Lower lobe of right lung (tissue), 2 donors: ENCODE results near the gene ZP2. TPM values are rescaled to one million over a fixed set of nuclear protein-coding genes. Genes with fewer than 3 reads are reported as not detected.

Experiments
- ATAC-seq, 2 donors: fragments of 200-7000 bp; cut with Tn5 transposase; one replicate each; pipeline ENCODE4 v1.9.1; 2020 to 2022; ENCODE audit warnings: mild to moderate bottlenecking in 2 of 2, moderate library complexity in 2 of 2
- DNase-seq: peaks from one replicate; pipeline ENCODE4 v3.0.0-alpha.2; 2020
- H3K27ac ChIP-seq: fragments of 200-600 bp; one replicate; pipeline ENCODE4 v1.8.0; 2022
- H3K27me3 ChIP-seq: fragments of 200-600 bp; one replicate; pipeline ENCODE4 v1.8.0; 2022; ENCODE audit warnings: low read depth
- H3K36me3 ChIP-seq: fragments of 200-600 bp; one replicate; pipeline ENCODE4 v1.8.0; 2022; ENCODE audit warnings: mild to moderate bottlenecking
- H3K4me1 ChIP-seq: fragments of 200-600 bp; one replicate; pipeline ENCODE4 v1.8.0; 2022
- H3K4me3 ChIP-seq: fragments of 200-600 bp; one replicate; pipeline ENCODE4 v1.8.0; 2022; ENCODE audit warnings: mild to moderate bottlenecking
- H3K9me3 ChIP-seq: fragments of 200-600 bp; one replicate; pipeline ENCODE4 v1.8.0; 2022
- CTCF ChIP-seq: fragments of 200-600 bp; IDR thresholded peaks from one replicate; pipeline ENCODE4 v1.8.0; 2022; ENCODE audit warnings: antibody characterized with exemption, mild to moderate bottlenecking
- intact Hi-C: fragments of 100-400 bp; cut with DNase I; formaldehyde crosslinking; loops from one replicate; pipeline ENCODE4 v1.11.0; 2022
- total RNA-seq: library from RNA; stranded (reverse); fragmentation: NEBNext Ultra II Directional; extraction: Animal tissue kit (Norgen Biotek cat#: 25700); gene quantifications from one replicate; pipeline ENCODE4 v1.2.1, GENCODE V29; 2021
- donor health status: DM: no; HTN: yes; CAD: no; lungs with severe emphysema.

The ZP2 gene
- total RNA-seq, 1 donor from 2014 or later: not detected

- peaks cover 35% of the 10 kb centered on the region for H3K4me1 ChIP-seq
- no peak for ATAC-seq
Observed at GRCh38 chr16:21164521-21165168, 46.7 kb downstream of the ZP2 start.

GRCh38 chr16:21163576-21163975 is 47.8 kb downstream of the ZP2 start:
- no peak overlapping the region for H3K4me3 ChIP-seq
- H3K4me1 ChIP-seq: peaks cover 40% of the 10 kb centered on the region
- TF ChIP-seq CTCF: no peak
- no peaks in the 10 kb centered on the region for H3K9me3 ChIP-seq
- no peaks in the 10 kb centered on the region for H3K27me3 ChIP-seq
- intact Hi-C loops: no loop called here
- no peak overlapping the region for H3K27ac ChIP-seq
- peaks cover 55% of the 10 kb centered on the region for H3K36me3 ChIP-seq
- ATAC-seq (no peak), DNase-seq (no peak)

More at GRCh38 chr16:21164521-21165168, 46.7 kb downstream of the ZP2 start:
- no peak overlapping the region for H3K4me3 ChIP-seq
- no peak for TF ChIP-seq CTCF
- DNase-seq: no peak
- intact Hi-C loops: no loop called here
- peaks cover 57% of the 10 kb centered on the region for H3K36me3 ChIP-seq
- no peak overlapping the region for H3K27ac ChIP-seq
- H3K9me3 ChIP-seq: no peaks in the 10 kb centered on the region
- H3K27me3 ChIP-seq: no peaks in the 10 kb centered on the region

GRCh38 chr16:21162661-21163151 is 48.7 kb downstream of the ZP2 start:
- no peak for DNase-seq
- intact Hi-C loops: no loop called here
- H3K4me3 ChIP-seq: no peak overlapping the region
- H3K27me3 ChIP-seq: no peaks in the 10 kb centered on the region
- ATAC-seq: no peak
- peaks cover 55% of the 10 kb centered on the region for H3K36me3 ChIP-seq
- H3K4me1 ChIP-seq: peaks cover 47% of the 10 kb centered on the region
- no peak overlapping the region for H3K27ac ChIP-seq
- no peaks in the 10 kb centered on the region for H3K9me3 ChIP-seq
- TF ChIP-seq CTCF: no peak

GRCh38 chr16:21161211-21161610 is 50.2 kb downstream of the ZP2 start:
- DNase-seq (no peak), ATAC-seq (no peak)
- Histone ChIP-seq H3K4me3 (no peak overlapping the region), H3K4me1 (peaks cover 50% of the 10 kb centered on the region), H3K36me3 (peaks cover 42% of the 10 kb centered on the region), H3K27me3 (no peaks in the 10 kb centered on the region), H3K27ac (no peak overlapping the region), H3K9me3 (no peaks in the 10 kb centered on the region)
- no peak for TF ChIP-seq CTCF
- intact Hi-C loops: no loop called here

- ATAC-seq: no peak
- intact Hi-C loops: no loop called here
- TF ChIP-seq CTCF: no peak
Observed at GRCh38 chr16:21160276-21160675, 51.1 kb downstream of the ZP2 start.

More at GRCh38 chr16:21160276-21160675, 51.1 kb downstream of the ZP2 start:
- Histone ChIP-seq H3K27ac (no peak overlapping the region), H3K4me1 (peaks cover 50% of the 10 kb centered on the region), H3K4me3 (no peak overlapping the region), H3K9me3 (no peaks in the 10 kb centered on the region), H3K36me3 (peaks cover 34% of the 10 kb centered on the region), H3K27me3 (no peaks in the 10 kb centered on the region)
- no peak for DNase-seq
